ENCODE measurements around the gene CTDP1. TPM values are rescaled to one million over a fixed set of nuclear protein-coding genes. Genes with fewer than 3 reads are reported as not detected.

CTDP1 gene
- total RNA-seq, 2 experiments from 2014 or later = 34.8 to 38.0 TPM

DNA sequence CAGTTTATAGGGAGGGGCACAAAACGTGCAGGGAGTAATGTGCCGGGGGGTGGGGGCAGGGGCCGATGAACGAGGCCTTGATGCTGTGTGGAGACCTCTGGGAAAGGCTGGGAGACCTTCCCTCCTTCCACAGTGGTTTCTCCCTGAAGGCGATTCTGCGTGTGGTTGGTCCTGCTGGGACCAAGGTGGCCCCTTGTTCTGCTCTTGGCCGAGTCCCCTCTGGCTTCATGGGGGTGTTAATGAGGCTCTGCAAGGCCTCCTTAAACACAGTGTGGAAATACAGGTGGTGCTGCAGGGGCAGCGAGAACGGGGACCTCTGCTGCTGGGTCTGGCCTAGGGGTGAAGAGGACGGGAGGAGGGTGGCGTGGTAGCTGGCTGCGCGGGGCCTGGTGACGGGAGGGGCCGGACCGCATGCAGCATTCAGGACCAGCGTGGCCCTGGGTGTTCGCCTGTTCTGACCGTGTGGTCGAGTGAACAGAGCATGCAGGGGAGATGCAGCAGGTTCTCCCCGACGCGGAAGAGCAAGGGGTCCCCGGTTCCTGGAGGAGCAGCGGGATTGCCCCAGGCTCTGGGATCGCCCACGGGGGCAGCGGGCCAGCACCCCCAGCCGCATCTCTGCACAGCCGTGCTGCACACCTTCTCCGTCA is 76.0 kb downstream of the CTDP1 start:
- Mint-ChIP-seq H3K27ac (no peak overlapping the region), H3K27me3 (no peaks in the 10 kb centered on the region), H3K36me3 (ENCODE audit: low read depth) (peaks cover 55% of the 10 kb centered on the region), H3K9me3 (peaks cover 12% of the 10 kb centered on the region), H3K4me3 (no peak overlapping the region), H3K4me1 (no peaks in the 10 kb centered on the region)
- CTCF ChIA-PET = no interaction called here
- DNase-seq = no peak
- POLR2A ChIA-PET = no interaction called here

DNA sequence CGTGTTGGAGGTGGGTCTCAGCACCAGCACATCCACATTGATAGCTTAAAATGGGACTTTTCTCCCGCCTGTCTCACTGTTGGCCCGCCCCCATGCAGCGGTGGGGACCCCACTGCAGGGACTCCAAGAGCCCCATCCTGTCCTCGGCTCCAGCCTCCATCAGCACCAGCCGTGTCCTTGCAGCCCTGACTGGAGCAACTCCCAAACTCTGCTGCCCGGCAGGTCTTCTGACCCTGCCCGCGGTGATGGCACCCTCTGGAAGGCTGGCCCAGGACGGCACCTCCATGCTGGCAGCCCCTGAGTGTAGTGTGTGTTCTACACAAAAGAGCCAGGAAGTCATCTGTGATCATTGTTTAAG is 76.5 kb downstream of the CTDP1 start:
- Mint-ChIP-seq H3K4me3 (no peak overlapping the region), H3K9me3 (peaks cover 12% of the 10 kb centered on the region), H3K36me3 (ENCODE audit: low read depth) (peaks cover 55% of the 10 kb centered on the region), H3K4me1 (no peaks in the 10 kb centered on the region), H3K27me3 (no peaks in the 10 kb centered on the region), H3K27ac (no peak overlapping the region)
- ChIA-PET CTCF (no interaction called here), POLR2A (no interaction called here)
- DNase-seq = no peak

DNA sequence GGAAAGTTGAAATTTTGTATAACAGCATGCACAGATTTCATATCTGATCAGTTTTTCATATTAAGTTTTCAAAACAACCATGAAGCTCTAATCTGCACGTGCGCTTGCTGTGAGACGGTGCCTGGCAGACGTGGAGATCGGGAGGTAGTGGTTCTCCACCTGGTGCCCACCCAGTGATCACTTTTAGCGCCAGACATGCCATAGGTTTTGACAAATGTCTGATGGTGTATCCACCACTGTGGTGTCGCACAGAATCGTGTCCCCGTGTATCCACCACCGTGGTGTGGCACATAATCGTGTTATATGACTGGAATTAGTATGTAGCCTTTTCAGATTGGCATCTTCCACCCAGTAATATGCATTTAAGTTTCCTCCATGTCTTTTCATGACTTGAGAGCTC is 77.2 kb downstream of the CTDP1 start:
- no peaks in the 10 kb centered on the region for H3K27me3 Mint-ChIP-seq
- peaks cover 49% of the 10 kb centered on the region for H3K36me3 Mint-ChIP-seq (ENCODE audit: low read depth)
- H3K9me3 Mint-ChIP-seq = peaks cover 14% of the 10 kb centered on the region
- ChIA-PET CTCF (no interaction called here), POLR2A (no interaction called here)
- H3K4me1 Mint-ChIP-seq = no peaks in the 10 kb centered on the region
- DNase-seq = no peak
- H3K27ac Mint-ChIP-seq = no peak overlapping the region
- H3K4me3 Mint-ChIP-seq = no peak overlapping the region

DNA sequence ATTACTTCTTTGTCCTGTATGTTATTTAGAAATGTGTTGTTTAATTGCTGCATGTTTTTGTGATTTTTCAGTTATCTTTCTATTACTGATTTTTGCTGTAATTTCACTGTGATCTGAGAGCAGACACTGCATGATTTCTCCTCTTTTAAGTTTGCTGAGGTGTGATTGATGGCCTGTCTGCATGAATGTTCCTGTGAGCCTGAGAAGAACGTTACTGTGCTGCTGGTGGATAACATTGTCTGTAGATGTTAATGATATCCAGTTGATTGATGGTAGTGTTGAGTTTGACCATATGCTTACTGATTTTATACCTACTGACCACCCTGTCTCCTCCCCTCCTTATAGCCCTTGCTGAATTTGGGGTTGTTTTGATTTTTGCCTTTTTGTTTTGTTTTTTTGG is 80.7 kb downstream of the CTDP1 start:
- peaks cover 24% of the 10 kb centered on the region for H3K9me3 Mint-ChIP-seq
- POLR2A ChIA-PET = no interaction called here
- H3K4me3 Mint-ChIP-seq = no peak overlapping the region
- no peak overlapping the region for H3K27ac Mint-ChIP-seq
- DNase-seq = no peak
- no peaks in the 10 kb centered on the region for H3K4me1 Mint-ChIP-seq
- H3K36me3 Mint-ChIP-seq (ENCODE audit: low read depth) = peaks cover 26% of the 10 kb centered on the region
- CTCF ChIA-PET = no interaction called here
- H3K27me3 Mint-ChIP-seq = no peaks in the 10 kb centered on the region

DNA sequence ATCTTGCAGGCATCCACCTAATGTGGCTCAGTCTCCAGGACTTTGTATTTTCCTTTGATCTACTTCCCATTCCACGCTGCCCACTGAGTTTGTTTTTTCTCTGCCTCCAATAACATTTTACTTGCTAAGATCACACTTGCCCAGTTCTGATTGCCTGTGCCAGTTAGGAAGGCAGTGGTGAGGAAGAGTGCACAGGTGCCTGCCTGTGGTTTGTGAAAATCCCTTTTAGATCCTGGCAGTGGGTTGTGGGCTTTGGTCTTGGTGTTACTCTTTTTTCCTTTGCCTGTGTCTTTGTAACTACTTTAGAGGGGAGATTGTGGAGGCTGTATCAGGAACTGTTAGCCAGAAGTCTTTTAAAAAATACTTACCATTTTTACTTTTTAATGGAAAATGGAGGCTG is 81.3 kb downstream of the CTDP1 start:
- CTCF ChIA-PET = no interaction called here
- H3K27ac Mint-ChIP-seq = no peak overlapping the region
- H3K9me3 Mint-ChIP-seq = peaks cover 24% of the 10 kb centered on the region
- peaks cover 22% of the 10 kb centered on the region for H3K36me3 Mint-ChIP-seq (ENCODE audit: low read depth)
- POLR2A ChIA-PET = no interaction called here
- H3K27me3 Mint-ChIP-seq = no peaks in the 10 kb centered on the region
- H3K4me1 Mint-ChIP-seq = no peaks in the 10 kb centered on the region
- no peak for DNase-seq
- H3K4me3 Mint-ChIP-seq = no peak overlapping the region

GRCh38 chr18:79763407-79763806 is 83.8 kb downstream of the CTDP1 start:
- peaks cover 24% of the 10 kb centered on the region for H3K9me3 Mint-ChIP-seq
- H3K36me3 Mint-ChIP-seq (ENCODE audit: low read depth) = no peaks in the 10 kb centered on the region
- H3K27ac Mint-ChIP-seq = no peak overlapping the region
- peaks cover 4% of the 10 kb centered on the region for H3K27me3 Mint-ChIP-seq
- H3K4me3 Mint-ChIP-seq = no peak overlapping the region
- ChIA-PET POLR2A (no interaction called here), CTCF (no interaction called here)
- no peak for DNase-seq
- no peaks in the 10 kb centered on the region for H3K4me1 Mint-ChIP-seq

DNA sequence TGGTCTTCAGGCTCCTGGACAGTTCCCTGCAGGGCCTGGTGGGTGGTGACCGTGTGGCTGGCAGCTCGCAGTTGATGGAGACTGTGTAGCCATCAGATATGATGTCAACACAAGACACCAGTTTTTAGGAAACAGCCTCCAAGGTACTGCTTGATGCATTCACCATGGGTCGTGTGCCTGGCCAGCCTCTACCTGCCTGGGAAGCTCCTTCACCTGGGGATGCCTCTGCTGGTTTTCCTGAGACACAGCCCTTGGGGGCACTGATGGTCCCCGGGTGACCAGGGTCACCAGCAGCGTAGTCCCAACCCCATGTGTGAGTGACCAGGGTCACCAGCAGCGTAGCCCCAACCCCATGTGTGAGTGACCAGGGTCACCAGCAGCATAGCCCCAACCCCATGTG is 84.5 kb downstream of the CTDP1 start:
- Mint-ChIP-seq H3K36me3 (ENCODE audit: low read depth) (no peaks in the 10 kb centered on the region), H3K27ac (no peak overlapping the region)

GRCh38 chr18:79765491-79766245 is 86.1 kb downstream of the CTDP1 start:
- no peak overlapping the region for H3K27ac Mint-ChIP-seq
- H3K4me3 Mint-ChIP-seq = no peak overlapping the region
- no peaks in the 10 kb centered on the region for H3K36me3 Mint-ChIP-seq (ENCODE audit: low read depth)
- no peak for DNase-seq
- CTCF ChIA-PET = no interaction called here
- POLR2A ChIA-PET = no interaction called here
- H3K9me3 Mint-ChIP-seq = peaks cover 24% of the 10 kb centered on the region
- H3K27me3 Mint-ChIP-seq = peaks cover 4% of the 10 kb centered on the region
- no peaks in the 10 kb centered on the region for H3K4me1 Mint-ChIP-seq

More for the DNA sequence above, 84.5 kb downstream of the CTDP1 start:
- ChIA-PET CTCF (no interaction called here), POLR2A (no interaction called here)
- H3K4me3 Mint-ChIP-seq = no peak overlapping the region
- DNase-seq = no peak
- peaks cover 4% of the 10 kb centered on the region for H3K27me3 Mint-ChIP-seq
- peaks cover 20% of the 10 kb centered on the region for H3K9me3 Mint-ChIP-seq
- H3K4me1 Mint-ChIP-seq = no peaks in the 10 kb centered on the region

GRCh38 chr18:79766308-79766707 is 86.7 kb downstream of the CTDP1 start:
- ChIA-PET POLR2A (no interaction called here), CTCF (no interaction called here)
- Mint-ChIP-seq H3K36me3 (ENCODE audit: low read depth) (no peaks in the 10 kb centered on the region), H3K4me3 (no peak overlapping the region), H3K4me1 (no peaks in the 10 kb centered on the region), H3K9me3 (peaks cover 24% of the 10 kb centered on the region), H3K27me3 (peaks cover 4% of the 10 kb centered on the region), H3K27ac (no peak overlapping the region)
- DNase-seq = no peak

- ChIA-PET CTCF (no interaction called here), POLR2A (no interaction called here)
- peaks cover 12% of the 10 kb centered on the region for H3K9me3 Mint-ChIP-seq
- no peak overlapping the region for H3K27ac Mint-ChIP-seq
- no peaks in the 10 kb centered on the region for H3K36me3 Mint-ChIP-seq (ENCODE audit: low read depth)
- H3K27me3 Mint-ChIP-seq = peaks cover 4% of the 10 kb centered on the region
- H3K4me3 Mint-ChIP-seq = no peak overlapping the region
- H3K4me1 Mint-ChIP-seq = no peaks in the 10 kb centered on the region
- DNase-seq = no peak
These were observed 89.1 kb downstream of the CTDP1 start for GRCh38 chr18:79768745-79769144.

DNA sequence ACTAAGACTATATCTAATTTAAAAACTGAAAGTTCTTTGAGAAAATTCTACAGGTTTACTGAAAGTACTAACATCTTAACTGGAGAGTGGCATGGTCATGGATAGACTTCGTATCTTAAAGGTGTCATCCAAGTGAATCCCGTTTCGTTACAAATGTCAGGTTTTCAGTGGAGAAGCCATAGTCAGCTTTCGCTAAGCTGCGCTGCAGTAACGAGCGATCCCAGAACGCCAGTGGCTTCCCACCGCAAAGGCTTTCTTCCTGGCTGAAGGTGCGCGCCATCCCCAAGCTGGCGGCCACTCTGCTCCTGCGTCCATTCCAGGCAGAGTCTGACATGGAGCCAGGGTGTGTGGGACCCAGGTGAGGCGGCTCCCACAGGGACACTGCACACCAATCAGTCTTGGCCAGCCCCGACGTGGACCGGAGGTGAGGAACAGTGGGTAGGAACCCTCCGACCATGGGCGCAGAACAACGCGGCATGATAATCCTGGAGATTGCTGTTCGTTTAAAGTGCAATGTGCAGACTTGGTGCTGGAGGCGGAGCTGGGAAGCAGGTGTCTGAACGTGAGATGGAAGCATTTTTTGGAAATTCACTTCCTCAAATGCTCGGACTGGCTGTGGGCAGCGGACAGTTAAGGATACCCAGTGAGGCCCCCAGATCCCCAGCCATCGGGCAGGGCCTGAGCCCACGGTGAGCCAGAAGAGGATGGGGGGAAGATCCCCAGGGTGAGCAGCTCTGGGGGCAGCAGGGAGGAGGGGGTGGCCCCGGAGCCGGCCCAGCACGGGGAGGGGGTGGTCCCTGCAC is 90.3 kb downstream of the CTDP1 start:
- Mint-ChIP-seq H3K27ac (no peak overlapping the region), H3K4me3 (no peak overlapping the region), H3K4me1 (no peaks in the 10 kb centered on the region), H3K9me3 (peaks cover 9% of the 10 kb centered on the region), H3K27me3 (peaks cover 4% of the 10 kb centered on the region), H3K36me3 (ENCODE audit: low read depth) (no peaks in the 10 kb centered on the region)
- CTCF ChIA-PET = no interaction called here
- DNase-seq = no peak
- POLR2A ChIA-PET = no interaction called here

DNA sequence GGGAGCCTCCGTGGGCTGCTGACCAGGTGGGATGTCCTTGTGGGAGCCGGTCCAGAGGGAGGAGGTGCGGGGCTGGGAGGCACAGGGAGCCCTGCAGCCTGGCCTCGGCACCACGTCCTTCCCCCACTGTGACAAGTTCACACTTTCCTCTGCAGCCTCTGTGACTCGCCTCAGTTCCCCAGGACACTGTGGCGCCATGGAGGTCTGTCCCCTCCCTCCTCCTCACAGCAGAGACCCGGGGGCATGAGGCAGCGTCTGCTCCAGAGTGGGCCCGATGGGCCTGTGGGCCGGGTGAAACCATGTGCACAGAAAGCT is 90.9 kb downstream of the CTDP1 start:
- Mint-ChIP-seq H3K36me3 (ENCODE audit: low read depth) (no peaks in the 10 kb centered on the region), H3K4me3 (no peak overlapping the region), H3K27ac (no peak overlapping the region), H3K4me1 (no peaks in the 10 kb centered on the region), H3K27me3 (peaks cover 4% of the 10 kb centered on the region), H3K9me3 (peaks cover 9% of the 10 kb centered on the region)
- no peak for DNase-seq
- CTCF ChIA-PET = no interaction called here
- POLR2A ChIA-PET = no interaction called here

DNA sequence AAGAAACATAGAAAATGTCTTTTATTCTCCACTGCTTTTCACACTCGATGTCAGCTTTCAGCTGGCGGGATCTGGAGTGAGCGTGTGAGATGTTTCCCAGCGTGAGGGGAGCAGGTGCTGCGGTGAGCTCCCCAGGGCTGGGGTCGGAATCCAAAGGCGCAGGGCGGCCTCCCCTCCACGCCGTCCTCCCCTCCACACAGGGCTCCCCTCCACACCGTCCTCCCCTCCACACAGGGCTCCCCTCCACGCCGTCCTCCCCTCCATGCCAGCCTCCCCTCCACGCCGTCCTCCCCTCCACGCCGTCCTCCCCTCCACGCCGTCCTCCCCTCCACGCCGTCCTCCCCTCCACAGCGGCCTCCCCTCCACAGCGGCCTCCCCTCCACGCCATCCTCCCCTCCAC is 91.2 kb downstream of the CTDP1 start:
- ChIA-PET POLR2A (no interaction called here), CTCF (no interaction called here)
- Mint-ChIP-seq H3K27ac (no peak overlapping the region), H3K4me1 (no peaks in the 10 kb centered on the region), H3K9me3 (peaks cover 9% of the 10 kb centered on the region), H3K4me3 (no peak overlapping the region), H3K36me3 (ENCODE audit: low read depth) (no peaks in the 10 kb centered on the region), H3K27me3 (peaks cover 4% of the 10 kb centered on the region)
- DNase-seq = no peak

All from activated CD4-positive, alpha-beta memory T cell treated with anti-CD3 and anti-CD28 coated beads, Interleukin-2, amount 10 ng/mL, durations not matched to agents 7 days and 5 days (primary cell).